ENCODE measurements around the gene RPL28. TPM values are rescaled to one million over a fixed set of nuclear protein-coding genes. Genes with fewer than 3 reads are reported as not detected.
"Not testable (repeated sequence)": the region's sequence is repeated elsewhere in the genome, so short reads cannot be mapped to it uniquely, and the experiment has no call there.

The RPL28 gene
- polyA plus RNA-seq, 4 donors: 1,338 to 2,360 (median 2,018) TPM

- FAIRE-seq: no peak
- no peak overlapping the region for H3K27ac ChIP-seq (ENCODE audit: low read depth in 1 of 3, low read length in 2 of 3)
- peaks cover 4 to 58% (median 20%) of the 10 kb centered on the region in 3 donors for H3K36me3 ChIP-seq (ENCODE audit: control insufficient read depth in 3 of 3, insufficient read depth in 2 of 3, low read depth in 1 of 3, low read length in 3 of 3)
- H3K9me3 ChIP-seq (ENCODE audit: control insufficient read depth in 2 of 2, insufficient read depth in 1 of 2, low read depth in 1 of 2, low read length in 1 of 2): no peaks in the 10 kb centered on the region
- H3K27me3 ChIP-seq (ENCODE audit: control insufficient read depth in 3 of 3, insufficient read depth in 3 of 3, low read length in 3 of 3): no peaks in the 10 kb centered on the region
- WGBS, 3 donors: 80 to 84% (median 82%) methylated on average over 18 of the region's 18 CpGs
- peaks cover 6 to 20% (median 13%) of the 10 kb centered on the region in 3 donors for H3K4me1 ChIP-seq (ENCODE audit: control insufficient read depth in 3 of 3, insufficient read depth in 2 of 3, low read depth in 1 of 3, low read length in 2 of 3)
- H3K4me3 ChIP-seq (ENCODE audit: low read depth in 1 of 3, low read length in 3 of 3): no peak overlapping the region
- DNase-seq: no peak
Measured at GRCh38 chr19:55391702-55392615, 6.2 kb downstream of the RPL28 start.

GRCh38 chr19:55392820-55393761 is 7.4 kb downstream of the RPL28 start:
- peaks cover 4 to 8% (median 6%) of the 10 kb centered on the region in 3 donors for H3K4me1 ChIP-seq (ENCODE audit: control insufficient read depth in 3 of 3, insufficient read depth in 2 of 3, low read depth in 1 of 3, low read length in 2 of 3)
- FAIRE-seq (no peak), DNase-seq (no peak)
- WGBS, 3 donors: 73 to 85% (median 83%) methylated on average over 18 of the region's 18 CpGs
- no peak overlapping the region for H3K4me3 ChIP-seq (ENCODE audit: low read depth in 1 of 3, low read length in 3 of 3)
- peaks cover 0 to 47% (median 14%) of the 10 kb centered on the region in 3 donors for H3K36me3 ChIP-seq (ENCODE audit: control insufficient read depth in 3 of 3, insufficient read depth in 2 of 3, low read depth in 1 of 3, low read length in 3 of 3)
- H3K9me3 ChIP-seq (ENCODE audit: control insufficient read depth in 2 of 2, insufficient read depth in 1 of 2, low read depth in 1 of 2, low read length in 1 of 2): no peaks in the 10 kb centered on the region
- no peaks in the 10 kb centered on the region for H3K27me3 ChIP-seq (ENCODE audit: control insufficient read depth in 3 of 3, insufficient read depth in 3 of 3, low read length in 3 of 3)
- no peak overlapping the region for H3K27ac ChIP-seq (ENCODE audit: low read depth in 1 of 3, low read length in 2 of 3)

- 74 to 82% (median 78%) methylated on average over 12 of the region's 12 CpGs for WGBS, 3 donors
- FAIRE-seq: no peak
- H3K4me3 ChIP-seq (ENCODE audit: low read depth in 1 of 3, low read length in 3 of 3): no peak overlapping the region
Measured at GRCh38 chr19:55398200-55398925, 12.6 kb downstream of the RPL28 start.

GRCh38 chr19:55400281-55401087 is 14.8 kb downstream of the RPL28 start:
- peaks cover 0 to 1% (median 0%) of the 10 kb centered on the region in 3 donors for H3K4me1 ChIP-seq (ENCODE audit: control insufficient read depth in 3 of 3, insufficient read depth in 2 of 3, low read depth in 1 of 3, low read length in 2 of 3)
- no peak overlapping the region for H3K27ac ChIP-seq (ENCODE audit: low read depth in 1 of 3, low read length in 2 of 3)
- no peaks in the 10 kb centered on the region for H3K9me3 ChIP-seq (ENCODE audit: control insufficient read depth in 2 of 2, insufficient read depth in 1 of 2, low read depth in 1 of 2, low read length in 1 of 2)
- DNase-seq (no peak), FAIRE-seq (no peak)
- H3K4me3 ChIP-seq (ENCODE audit: low read depth in 1 of 3, low read length in 3 of 3): no peak overlapping the region
- WGBS, 3 donors: 81 to 89% (median 87%) methylated on average over 14 of the region's 14 CpGs
- peaks cover 6 to 43% (median 15%) of the 10 kb centered on the region in 3 donors for H3K36me3 ChIP-seq (ENCODE audit: control insufficient read depth in 3 of 3, insufficient read depth in 2 of 3, low read depth in 1 of 3, low read length in 3 of 3)
- H3K27me3 ChIP-seq (ENCODE audit: control insufficient read depth in 3 of 3, insufficient read depth in 3 of 3, low read length in 3 of 3): no peaks in the 10 kb centered on the region

More at GRCh38 chr19:55398200-55398925, 12.6 kb downstream of the RPL28 start:
- DNase-seq: no peak
- Histone ChIP-seq H3K36me3 (ENCODE audit: control insufficient read depth in 3 of 3, insufficient read depth in 2 of 3, low read depth in 1 of 3, low read length in 3 of 3) (peaks cover 6 to 27% (median 15%) of the 10 kb centered on the region in 3 donors), H3K4me1 (ENCODE audit: control insufficient read depth in 3 of 3, insufficient read depth in 2 of 3, low read depth in 1 of 3, low read length in 2 of 3) (no peaks in the 10 kb centered on the region), H3K9me3 (ENCODE audit: control insufficient read depth in 2 of 2, insufficient read depth in 1 of 2, low read depth in 1 of 2, low read length in 1 of 2) (no peaks in the 10 kb centered on the region), H3K27ac (ENCODE audit: low read depth in 1 of 3, low read length in 2 of 3) (no peak overlapping the region), H3K27me3 (ENCODE audit: control insufficient read depth in 3 of 3, insufficient read depth in 3 of 3, low read length in 3 of 3) (no peaks in the 10 kb centered on the region)

GRCh38 chr19:55401390-55401789 is 15.7 kb downstream of the RPL28 start:
- H3K4me3 ChIP-seq (ENCODE audit: low read depth in 1 of 3, low read length in 3 of 3); DNase-seq; FAIRE-seq; H3K9me3 ChIP-seq (ENCODE audit: control insufficient read depth in 2 of 2, insufficient read depth in 1 of 2, low read depth in 1 of 2, low read length in 1 of 2); H3K27me3 ChIP-seq (ENCODE audit: control insufficient read depth in 3 of 3, insufficient read depth in 3 of 3, low read length in 3 of 3); H3K27ac ChIP-seq (ENCODE audit: low read depth in 1 of 3, low read length in 2 of 3): not testable (repeated sequence)
- Histone ChIP-seq H3K4me1 (ENCODE audit: control insufficient read depth in 3 of 3, insufficient read depth in 2 of 3, low read depth in 1 of 3, low read length in 2 of 3) (peaks cover 4 to 10% (median 5%) of the 10 kb centered on the region in 3 donors), H3K36me3 (ENCODE audit: control insufficient read depth in 3 of 3, insufficient read depth in 2 of 3, low read depth in 1 of 3, low read length in 3 of 3) (peaks cover 6 to 52% (median 15%) of the 10 kb centered on the region in 3 donors)
- WGBS, 3 donors: 90 to 94% (median 93%) methylated on average over 14 to 22 of the region's 28 CpGs

- Histone ChIP-seq H3K27me3 (ENCODE audit: control insufficient read depth in 3 of 3, insufficient read depth in 3 of 3, low read length in 3 of 3) (no peaks in the 10 kb centered on the region), H3K27ac (ENCODE audit: low read depth in 1 of 3, low read length in 2 of 3) (no peak overlapping the region), H3K4me3 (ENCODE audit: low read depth in 1 of 3, low read length in 3 of 3) (no peak overlapping the region), H3K9me3 (ENCODE audit: control insufficient read depth in 2 of 2, insufficient read depth in 1 of 2, low read depth in 1 of 2, low read length in 1 of 2) (no peaks in the 10 kb centered on the region), H3K36me3 (ENCODE audit: control insufficient read depth in 3 of 3, insufficient read depth in 2 of 3, low read depth in 1 of 3, low read length in 3 of 3) (peaks cover 6 to 57% (median 15%) of the 10 kb centered on the region in 3 donors), H3K4me1 (ENCODE audit: control insufficient read depth in 3 of 3, insufficient read depth in 2 of 3, low read depth in 1 of 3, low read length in 2 of 3) (peaks cover 5 to 16% (median 8%) of the 10 kb centered on the region in 3 donors)
- DNase-seq (no peak), FAIRE-seq (no peak)
- 85 to 100% (median 93%) methylated on average over 2 of the region's 2 CpGs for WGBS, 3 donors
Measured at GRCh38 chr19:55402509-55402908, 16.8 kb downstream of the RPL28 start.

GRCh38 chr19:55405638-55406037 is 19.9 kb downstream of the RPL28 start:
- Histone ChIP-seq H3K27ac (ENCODE audit: low read depth in 1 of 3, low read length in 2 of 3) (no peak overlapping the region), H3K36me3 (ENCODE audit: control insufficient read depth in 3 of 3, insufficient read depth in 2 of 3, low read depth in 1 of 3, low read length in 3 of 3) (peaks cover 6 to 53% (median 14%) of the 10 kb centered on the region in 3 donors), H3K9me3 (ENCODE audit: control insufficient read depth in 2 of 2, insufficient read depth in 1 of 2, low read depth in 1 of 2, low read length in 1 of 2) (peaks cover 0 to 13% of the 10 kb centered on the region in 2 donors), H3K4me3 (ENCODE audit: low read depth in 1 of 3, low read length in 3 of 3) (no peak overlapping the region), H3K4me1 (ENCODE audit: control insufficient read depth in 3 of 3, insufficient read depth in 2 of 3, low read depth in 1 of 3, low read length in 2 of 3) (peaks cover 7 to 16% (median 8%) of the 10 kb centered on the region in 3 donors), H3K27me3 (ENCODE audit: control insufficient read depth in 3 of 3, insufficient read depth in 3 of 3, low read length in 3 of 3) (no peaks in the 10 kb centered on the region)
- DNase-seq (no peak), FAIRE-seq (no peak)
- WGBS, 3 donors: 84 to 93% (median 87%) methylated on average over 5 of the region's 5 CpGs

Measured in small intestine (tissue), 7 donors.